GM23338 (cell line): ENCODE results near the gene EPC1. TPM values are rescaled to one million over a fixed set of nuclear protein-coding genes. Genes with fewer than 3 reads are reported as not detected.

Experiments used
- ATAC-seq: fragments of 200-7000 bp; cut with Tn5 transposase; 3 replicates; pipeline ENCODE4 v1.9.1; 2020
- DNase-seq: peaks from one replicate; pipeline ENCODE4 v3.0.0-alpha.2; 2015; ENCODE audit warnings: low spot score
- H2AFZ ChIP-seq: fragments of 200-600 bp; sonication (generic); 2 replicates; pipeline ENCODE4 v1.8.0; 2016; ENCODE audit warnings: antibody characterized with exemption, mild to moderate bottlenecking, moderate library complexity
- H3F3A ChIP-seq: fragments of 200-600 bp; sonication (generic); replicated peaks from 2 replicates; pipeline ENCODE4 v1.8.0; 2017; ENCODE audit warnings: antibody characterized with exemption, mixed run types, low read depth
- H3K27ac ChIP-seq: fragments of 200-600 bp; sonication (generic); 2 replicates; pipeline ENCODE4 v1.6.1; 2016; ENCODE audit warnings: low read depth
- H3K27me3 ChIP-seq: fragments of 200-600 bp; sonication (generic); 2 replicates; pipeline ENCODE4 v1.8.0; 2016; ENCODE audit warnings: mild to moderate bottlenecking, mixed run types, moderate library complexity; ENCODE audit not compliant: insufficient read depth
- H3K36me3 ChIP-seq: fragments of 200-600 bp; sonication (generic); 2 replicates; pipeline ENCODE4 v1.8.0; 2016; ENCODE audit warnings: mild to moderate bottlenecking; ENCODE audit not compliant: insufficient read depth
- H3K4me1 ChIP-seq: fragments of 200-600 bp; sonication (generic); 2 replicates; pipeline ENCODE4 v1.8.0; 2016; ENCODE audit warnings: mild to moderate bottlenecking, moderate library complexity; ENCODE audit not compliant: insufficient read depth
- H3K4me2 ChIP-seq: fragments of 200-600 bp; sonication (generic); 2 replicates; pipeline ENCODE4 v1.7.1; 2017; ENCODE audit warnings: mixed run types
- H3K4me3 ChIP-seq: fragments of 200-600 bp; sonication (generic); 2 replicates; pipeline ENCODE4 v1.6.1; 2016; ENCODE audit warnings: mixed run types
- H3K79me2 ChIP-seq: fragments of 200-600 bp; sonication (generic); replicated peaks from 2 replicates; pipeline ENCODE4 v1.8.0; 2017; ENCODE audit warnings: mild to moderate bottlenecking; ENCODE audit not compliant: insufficient read depth
- H3K9me2 ChIP-seq: fragments of 200-600 bp; sonication (generic); 2 replicates; pipeline ENCODE4 v1.8.0; 2017; ENCODE audit not compliant: insufficient read depth
- H4K20me1 ChIP-seq: fragments of 200-600 bp; sonication (generic); replicated peaks from 2 replicates; pipeline ENCODE4 v1.8.0; 2017; ENCODE audit warnings: mild to moderate bottlenecking; ENCODE audit not compliant: insufficient read depth
- H3K27ac Mint-ChIP-seq: 2 replicates; pipeline ENCODE4 v1.8.0; 2020; ENCODE audit warnings: inconsistent platforms, mild to moderate bottlenecking, moderate library complexity, mixed read lengths
- H3K27me3 Mint-ChIP-seq: 3 replicates; pipeline ENCODE4 v1.8.0; 2022; ENCODE audit warnings: low read depth, mild to moderate bottlenecking, moderate library complexity, mixed read lengths, inconsistent platforms; ENCODE audit not compliant: insufficient read depth, poor library complexity
- H3K36me3 Mint-ChIP-seq: 3 replicates; pipeline ENCODE4 v1.8.0; 2021; ENCODE audit warnings: low read depth, mild to moderate bottlenecking, inconsistent platforms, moderate library complexity, mixed read lengths
- H3K4me1 Mint-ChIP-seq: 3 replicates; pipeline ENCODE4 v1.8.0; 2020; ENCODE audit warnings: mild to moderate bottlenecking, inconsistent platforms, mixed read lengths
- H3K4me3 Mint-ChIP-seq: 3 replicates; pipeline ENCODE4 v1.8.0; 2021; ENCODE audit warnings: moderate library complexity, mild to moderate bottlenecking, inconsistent platforms, mixed read lengths
- H3K9me3 Mint-ChIP-seq: 3 replicates; pipeline ENCODE4 v1.8.0; 2020; ENCODE audit warnings: moderate library complexity, mild to moderate bottlenecking, inconsistent platforms, mixed read lengths
- CREB1 ChIP-seq: fragments of 250-450 bp; sonication (Bioruptor Pico); IDR thresholded peaks from 2 replicates; pipeline ENCODE4 v1.5.0; 2020; ENCODE audit warnings: low read depth, mild to moderate bottlenecking, moderate library complexity
- CTCF ChIP-seq, 2 experiments: fragments of 200-600 bp in 1 of 2; sonication (generic) in 1 of 2; conservative IDR thresholded peaks; 2 replicates each; pipeline versions ENCODE4 v1.5.1 to v1.6.1; 2016 to 2017; ENCODE audit warnings: antibody characterized with exemption in 2 of 2, low read depth in 2 of 2, mild to moderate bottlenecking in 2 of 2, moderate library complexity in 1 of 2
- ETS1 ChIP-seq: IDR thresholded peaks from 2 replicates; pipeline ENCODE4 v1.6.1; 2016; ENCODE audit warnings: antibody characterized with exemption
- EZH2 ChIP-seq: fragments of 200-600 bp; sonication (generic); IDR thresholded peaks from one replicate; pipeline ENCODE4 v1.8.0; 2017; ENCODE audit warnings: antibody characterized with exemption, mild to moderate bottlenecking, low read depth; ENCODE audit not compliant: unreplicated experiment
- EZH2phosphoT487 ChIP-seq: fragments of 200-600 bp; sonication (generic); IDR thresholded peaks from one replicate; pipeline ENCODE4 v1.8.1; 2018; ENCODE audit warnings: antibody characterized with exemption; ENCODE audit not compliant: unreplicated experiment
- JUNB ChIP-seq: IDR thresholded peaks from one replicate; pipeline ENCODE4 v1.6.1; 2016; ENCODE audit warnings: antibody characterized with exemption; ENCODE audit not compliant: unreplicated experiment
- NANOG ChIP-seq: IDR thresholded peaks from 2 replicates; pipeline ENCODE4 v1.6.1; 2016; ENCODE audit warnings: antibody characterized with exemption, borderline replicate concordance
- POLR2AphosphoS5 ChIP-seq: IDR thresholded peaks from 2 replicates; pipeline ENCODE4 v1.6.1; 2016; ENCODE audit warnings: antibody characterized with exemption, low read depth
- REST ChIP-seq: IDR thresholded peaks from one replicate; pipeline ENCODE4 v1.6.1; 2018; ENCODE audit warnings: antibody characterized with exemption; ENCODE audit not compliant: unreplicated experiment
- STAT1 ChIP-seq: IDR thresholded peaks from one replicate; pipeline ENCODE4 v1.6.1; 2016; ENCODE audit warnings: antibody characterized with exemption; ENCODE audit not compliant: unreplicated experiment
- ZNF114 ChIP-seq: fragments of 250-450 bp; sonication (Bioruptor Pico); IDR thresholded peaks from 2 replicates; pipeline ENCODE4 v1.5.0; 2020; ENCODE audit warnings: mild to moderate bottlenecking, moderate library complexity
- ZNF331 ChIP-seq: fragments of 250-450 bp; sonication (Bioruptor Pico); IDR thresholded peaks from 2 replicates; pipeline ENCODE4 v1.5.0; 2020; ENCODE audit warnings: low read depth, mild to moderate bottlenecking, moderate library complexity
- ZNF462 ChIP-seq: fragments of 250-450 bp; sonication (Bioruptor Pico); IDR thresholded peaks from 2 replicates; pipeline ENCODE4 v1.5.0; 2020; ENCODE audit warnings: mild to moderate bottlenecking, moderate library complexity
- polyA plus RNA-seq: library from polyadenylated mRNA; unstranded; fragments of >200 nt; fragmentation: Nextera tagmentation; extraction: Ambion mirVana; gene quantifications from 2 replicates; pipeline ENCODE4 v1.2.1, GENCODE V29; 2016
- total RNA-seq: library from RNA; depleted of rRNA; stranded (reverse); fragments of >200 nt; shearing (Covaris generic); gene quantifications from 2 replicates; pipeline ENCODE4 v1.2.3, GENCODE V29; 2014

EPC1 gene
- total and polyA plus RNA-seq, 2 experiments from 2014 or later: 24.1 to 25.9 TPM

- no peak overlapping the region for H3K27ac Mint-ChIP-seq
- H4K20me1 ChIP-seq: no peaks in the 10 kb centered on the region
Measured at GRCh38 chr10:32271617-32272016, 75.3 kb downstream of the EPC1 start.

More at GRCh38 chr10:32271617-32272016, 75.3 kb downstream of the EPC1 start:
- Mint-ChIP-seq H3K4me1 (peaks cover 27% of the 10 kb centered on the region), H3K27me3 (peaks cover 6% of the 10 kb centered on the region), H3K36me3 (peaks cover 53% of the 10 kb centered on the region), H3K9me3 (no peaks in the 10 kb centered on the region), H3K4me3 (no peak overlapping the region)
- Histone ChIP-seq H2AFZ (no peak overlapping the region), H3K27me3 (no peaks in the 10 kb centered on the region), H3K27ac (no peak overlapping the region), H3K4me2 (no peak overlapping the region), H3K4me1 (peaks cover 13% of the 10 kb centered on the region), H3F3A (no peaks in the 10 kb centered on the region), H3K36me3 (peaks cover 19% of the 10 kb centered on the region), H3K9me2 (no peaks in the 10 kb centered on the region), H3K79me2 (no peaks in the 10 kb centered on the region), H3K4me3 (no peak overlapping the region)
- DNase-seq: no peak
- TF ChIP-seq NANOG (no peak), ZNF331 (no peak), ZNF462 (CRISPR knock-in tag) (no peak), EZH2phosphoT487 (no peak), STAT1 (no peak), POLR2AphosphoS5 (no peak), JUNB (no peak), CTCF (conservative IDR thresholded peaks at IDR 0.05; ENCODE audit: low read depth in 2 of 2) (no peak), ETS1 (no peak), REST (no peak), CREB1 (CRISPR knock-in tag) (no peak), EZH2 (no peak), ZNF114 (CRISPR knock-in tag) (no peak)
- no peak for ATAC-seq
